Left ventricle myocardium inferior (tissue), 1 donor: ENCODE results near the gene EPB41L1. TPM values are rescaled to one million over a fixed set of nuclear protein-coding genes. Genes with fewer than 3 reads are reported as not detected.

Experiments
- DNase-seq: peaks from one replicate; pipeline ENCODE4 v3.0.0-alpha.2; 2020
- H3K27ac ChIP-seq: fragments of 200-600 bp; replicated peaks from 2 replicates; pipeline ENCODE4 v1.8.0; 2021
- H3K27me3 ChIP-seq: fragments of 200-600 bp; 2 replicates; pipeline ENCODE4 v1.8.0; 2021; ENCODE audit warnings: low read depth
- H3K36me3 ChIP-seq: fragments of 200-600 bp; 2 replicates; pipeline ENCODE4 v1.8.0; 2021
- H3K4me1 ChIP-seq: fragments of 200-600 bp; 2 replicates; pipeline ENCODE4 v1.8.0; 2021
- H3K4me3 ChIP-seq: fragments of 200-600 bp; 2 replicates; pipeline ENCODE4 v1.8.0; 2021; ENCODE audit warnings: mild to moderate bottlenecking, moderate library complexity
- H3K9me3 ChIP-seq: fragments of 200-600 bp; replicated peaks from 2 replicates; pipeline ENCODE4 v1.8.0; 2021
- CTCF ChIP-seq: fragments of 200-600 bp; IDR thresholded peaks from 2 replicates; pipeline ENCODE4 v1.8.0; 2021; ENCODE audit warnings: antibody characterized with exemption, mild to moderate bottlenecking, borderline replicate concordance
- intact Hi-C: fragments of 100-400 bp; cut with micrococcal nuclease; formaldehyde crosslinking; loops from one replicate; pipeline ENCODE4 v1.11.0; 2022
- total RNA-seq: library from RNA; stranded (reverse); fragmentation: NEBNext Ultra II Directional; extraction: Animal tissue kit (Norgen Biotek cat#: 25700); gene quantifications from one replicate; pipeline ENCODE4 v1.2.1, GENCODE V29; 2021
- donor health status: DM: no; HTN: yes; CAD: no; lungs with severe emphysema.

Gene EPB41L1
- total RNA-seq, 1 donor from 2014 or later = 14.6 TPM

- no peak overlapping the region for H3K27ac ChIP-seq
- intact Hi-C loops = no loop called here
- H3K27me3 ChIP-seq = peaks cover 3% of the 10 kb centered on the region
- no peak overlapping the region for H3K4me3 ChIP-seq
- no peaks in the 10 kb centered on the region for H3K9me3 ChIP-seq
- TF ChIP-seq CTCF = no peak
- DNase-seq = no peak
- no peaks in the 10 kb centered on the region for H3K36me3 ChIP-seq
- no peaks in the 10 kb centered on the region for H3K4me1 ChIP-seq
Measured at GRCh38 chr20:36262440-36262839, 107.9 kb downstream of the EPB41L1 start.

GRCh38 chr20:36264426-36265246, 110.1 kb downstream of the EPB41L1 start:
- no peak overlapping the region for H3K4me3 ChIP-seq
- TF ChIP-seq CTCF = no peak
- no peak overlapping the region for H3K27ac ChIP-seq
- no peak for DNase-seq
- no peaks in the 10 kb centered on the region for H3K4me1 ChIP-seq
- intact Hi-C loops = no loop called here
- H3K36me3 ChIP-seq = no peaks in the 10 kb centered on the region
- H3K9me3 ChIP-seq = no peaks in the 10 kb centered on the region
- peaks cover 3% of the 10 kb centered on the region for H3K27me3 ChIP-seq

GRCh38 chr20:36266189-36266588, 111.6 kb downstream of the EPB41L1 start:
- no peak for TF ChIP-seq CTCF
- H3K27me3 ChIP-seq = peaks cover 3% of the 10 kb centered on the region

GRCh38 chr20:36267605-36268381, 113.3 kb downstream of the EPB41L1 start:
- DNase-seq = no peak
- intact Hi-C loops = no loop called here
- no peak for TF ChIP-seq CTCF
- Histone ChIP-seq H3K27me3 (peaks cover 9% of the 10 kb centered on the region), H3K4me1 (no peaks in the 10 kb centered on the region), H3K9me3 (no peaks in the 10 kb centered on the region), H3K36me3 (no peaks in the 10 kb centered on the region), H3K27ac (no peak overlapping the region), H3K4me3 (no peak overlapping the region)

More at GRCh38 chr20:36266189-36266588, 111.6 kb downstream of the EPB41L1 start:
- Histone ChIP-seq H3K36me3 (no peaks in the 10 kb centered on the region), H3K4me3 (no peak overlapping the region), H3K27ac (no peak overlapping the region), H3K9me3 (no peaks in the 10 kb centered on the region), H3K4me1 (no peaks in the 10 kb centered on the region)
- no peak for DNase-seq
- intact Hi-C loops = no loop called here

- H3K9me3 ChIP-seq = no peaks in the 10 kb centered on the region
- TF ChIP-seq CTCF = no peak
- no peaks in the 10 kb centered on the region for H3K36me3 ChIP-seq
- intact Hi-C loops = no loop called here
- peaks cover 18% of the 10 kb centered on the region for H3K27me3 ChIP-seq
- no peak overlapping the region for H3K4me3 ChIP-seq
- no peak overlapping the region for H3K27ac ChIP-seq
- no peaks in the 10 kb centered on the region for H3K4me1 ChIP-seq
- DNase-seq = no peak
Measured at GRCh38 chr20:36268440-36269342, 114.2 kb downstream of the EPB41L1 start.
